Left ventricle myocardium inferior (tissue), 1 donor: ENCODE measurements around the gene STAC2. TPM values are rescaled to one million over a fixed set of nuclear protein-coding genes. Genes with fewer than 3 reads are reported as not detected.

Experiments used
- DNase-seq: peaks from one replicate; pipeline ENCODE4 v3.0.0-alpha.2; 2020
- H3K27ac ChIP-seq: fragments of 200-600 bp; replicated peaks from 2 replicates; pipeline ENCODE4 v1.8.0; 2021
- H3K27me3 ChIP-seq: fragments of 200-600 bp; 2 replicates; pipeline ENCODE4 v1.8.0; 2021; ENCODE audit warnings: low read depth
- H3K36me3 ChIP-seq: fragments of 200-600 bp; 2 replicates; pipeline ENCODE4 v1.8.0; 2021
- H3K4me1 ChIP-seq: fragments of 200-600 bp; 2 replicates; pipeline ENCODE4 v1.8.0; 2021
- H3K4me3 ChIP-seq: fragments of 200-600 bp; 2 replicates; pipeline ENCODE4 v1.8.0; 2021; ENCODE audit warnings: mild to moderate bottlenecking, moderate library complexity
- H3K9me3 ChIP-seq: fragments of 200-600 bp; replicated peaks from 2 replicates; pipeline ENCODE4 v1.8.0; 2021
- CTCF ChIP-seq: fragments of 200-600 bp; IDR thresholded peaks from 2 replicates; pipeline ENCODE4 v1.8.0; 2021; ENCODE audit warnings: antibody characterized with exemption, mild to moderate bottlenecking, borderline replicate concordance
- intact Hi-C: fragments of 100-400 bp; cut with micrococcal nuclease; formaldehyde crosslinking; loops from one replicate; pipeline ENCODE4 v1.11.0; 2022
- total RNA-seq: library from RNA; stranded (reverse); fragmentation: NEBNext Ultra II Directional; extraction: Animal tissue kit (Norgen Biotek cat#: 25700); gene quantifications from one replicate; pipeline ENCODE4 v1.2.1, GENCODE V29; 2021
- donor health status: DM: no; HTN: yes; CAD: no; lungs with severe emphysema.

Gene STAC2
- total RNA-seq, 1 donor from 2014 or later: 0.36 TPM

GRCh38 chr17:39178536-39178935, 47.2 kb downstream of the STAC2 start:
- no peak overlapping the region for H3K4me3 ChIP-seq
- peaks cover 17% of the 10 kb centered on the region for H3K36me3 ChIP-seq

GRCh38 chr17:39177256-39177655, 48.5 kb downstream of the STAC2 start:
- Histone ChIP-seq H3K4me1 (peaks cover 7% of the 10 kb centered on the region), H3K27me3 (peaks cover 4% of the 10 kb centered on the region), H3K4me3 (no peak overlapping the region), H3K9me3 (no peaks in the 10 kb centered on the region), H3K36me3 (peaks cover 12% of the 10 kb centered on the region), H3K27ac (no peak overlapping the region)
- TF ChIP-seq CTCF: no peak
- no peak for DNase-seq
- intact Hi-C loops: no loop called here

More at GRCh38 chr17:39178536-39178935, 47.2 kb downstream of the STAC2 start:
- Histone ChIP-seq H3K4me1 (peaks cover 7% of the 10 kb centered on the region), H3K9me3 (no peaks in the 10 kb centered on the region), H3K27ac (no peak overlapping the region), H3K27me3 (peaks cover 4% of the 10 kb centered on the region)
- DNase-seq: no peak
- intact Hi-C loops: no loop called here
- no peak for TF ChIP-seq CTCF

- peaks cover 7% of the 10 kb centered on the region for H3K4me1 ChIP-seq
- H3K4me3 ChIP-seq: no peak overlapping the region
- peaks cover 12% of the 10 kb centered on the region for H3K36me3 ChIP-seq
- DNase-seq: no peak
- intact Hi-C loops: no loop called here
- no peak overlapping the region for H3K27ac ChIP-seq
- H3K9me3 ChIP-seq: no peaks in the 10 kb centered on the region
- TF ChIP-seq CTCF: no peak
- H3K27me3 ChIP-seq: peaks cover 4% of the 10 kb centered on the region
Observed at GRCh38 chr17:39175695-39176093, 50.1 kb downstream of the STAC2 start.

GRCh38 chr17:39174920-39175694, 50.6 kb downstream of the STAC2 start:
- Histone ChIP-seq H3K4me3 (no peak overlapping the region), H3K4me1 (peaks cover 7% of the 10 kb centered on the region), H3K27ac (no peak overlapping the region), H3K27me3 (peaks cover 4% of the 10 kb centered on the region), H3K36me3 (peaks cover 12% of the 10 kb centered on the region), H3K9me3 (no peaks in the 10 kb centered on the region)
- DNase-seq: peak; percentile 79
- intact Hi-C loops: no loop called here
- peak; percentile 90 for TF ChIP-seq CTCF

- H3K4me1 ChIP-seq: peaks cover 7% of the 10 kb centered on the region
- peaks cover 12% of the 10 kb centered on the region for H3K36me3 ChIP-seq
- no peak for TF ChIP-seq CTCF
- no peaks in the 10 kb centered on the region for H3K9me3 ChIP-seq
- no peak for DNase-seq
- intact Hi-C loops: no loop called here
- H3K4me3 ChIP-seq: no peak overlapping the region
- H3K27ac ChIP-seq: no peak overlapping the region
- peaks cover 4% of the 10 kb centered on the region for H3K27me3 ChIP-seq
Observed at GRCh38 chr17:39173526-39174274, 52.0 kb downstream of the STAC2 start.
